ENCODE results near the gene TTYH3. TPM values are rescaled to one million over a fixed set of nuclear protein-coding genes. Genes with fewer than 3 reads are reported as not detected.

The TTYH3 gene
- total RNA-seq, 3 donors from 2014 or later (not counting 1 experiment from before 2014, with no cell fraction given) = 38.3 to 47.1 (median 42.4) TPM

- intact Hi-C loops (cut with micrococcal nuclease) = loop anchor here (1.0 to 2.0 kb wide), 2 partner anchors 13 to 146 kb away; partner anchors contain the start of gene GNA12
- H3K27me3 Mint-ChIP-seq (ENCODE audit: low read depth in 2 of 2) = peaks cover 15 to 17% of the 10 kb centered on the region in 2 donors
- no peaks in the 10 kb centered on the region for H3K36me3 Mint-ChIP-seq
- no peak for TF ChIP-seq CTCF (IDR thresholded peaks at IDR 0.05)
- peak; percentile 45 to 85 for DNase-seq
- WGBS (ENCODE audit: insufficient coverage) = 7% methylated on average over 17 of the region's 18 CpGs
- Histone ChIP-seq H3K9me3 (ENCODE audit: control insufficient read depth, insufficient read depth, low read length) (no peaks in the 10 kb centered on the region), H3K4me3 (ENCODE audit: low read length) (no peak overlapping the region), H3K27me3 (ENCODE audit: control insufficient read depth, insufficient read depth, low read length) (peaks cover 2% of the 10 kb centered on the region), H3K4me1 (ENCODE audit: control insufficient read depth, insufficient read depth, low read length) (peaks cover 29% of the 10 kb centered on the region), H3K27ac (ENCODE audit: low read length) (no peak overlapping the region), H3K36me3 (ENCODE audit: control insufficient read depth, insufficient read depth, low read length) (no peaks in the 10 kb centered on the region)
- ATAC-seq = peak; percentile 87 to 90 (median 88)
- peak overlapping the region; percentile 70 to 77 for H3K27ac Mint-ChIP-seq
- peak overlapping the region; percentile 80 for H3K4me3 Mint-ChIP-seq
- peaks cover 24 to 35% of the 10 kb centered on the region in 2 donors for H3K4me1 Mint-ChIP-seq
- H3K9me3 Mint-ChIP-seq = no peaks in the 10 kb centered on the region
Observed at GRCh38 chr7:2698581-2699288, 66.9 kb downstream of the TTYH3 start.

- Histone ChIP-seq H3K36me3 (ENCODE audit: control insufficient read depth, insufficient read depth, low read length) (no peaks in the 10 kb centered on the region), H3K4me1 (ENCODE audit: control insufficient read depth, insufficient read depth, low read length) (peaks cover 29% of the 10 kb centered on the region), H3K27me3 (ENCODE audit: control insufficient read depth, insufficient read depth, low read length) (peaks cover 2% of the 10 kb centered on the region), H3K9me3 (ENCODE audit: control insufficient read depth, insufficient read depth, low read length) (no peaks in the 10 kb centered on the region), H3K27ac (ENCODE audit: low read length) (no peak overlapping the region), H3K4me3 (ENCODE audit: low read length) (no peak overlapping the region)
- Mint-ChIP-seq H3K27me3 (ENCODE audit: low read depth in 2 of 2) (peaks cover 17 to 19% of the 10 kb centered on the region in 2 donors), H3K27ac (peak overlapping the region; percentile 70 to 77), H3K4me1 (peaks cover 24 to 35% of the 10 kb centered on the region in 2 donors), H3K9me3 (no peaks in the 10 kb centered on the region), H3K4me3 (peak overlapping the region; percentile 80), H3K36me3 (no peaks in the 10 kb centered on the region)
- ATAC-seq (no peak), DNase-seq (no peak)
- 23% methylated on average over 15 of the region's 15 CpGs for WGBS (ENCODE audit: insufficient coverage)
- no peak for TF ChIP-seq CTCF (IDR thresholded peaks at IDR 0.05)
- intact Hi-C loops (cut with micrococcal nuclease) = loop anchor here (1.0 to 2.0 kb wide), 2 partner anchors 12 to 146 kb away; partner anchors contain the start of gene GNA12
Observed at GRCh38 chr7:2699289-2699620, 67.5 kb downstream of the TTYH3 start.

GRCh38 chr7:2700141-2700850 lies 68.5 kb downstream of the TTYH3 start:
- no peaks in the 10 kb centered on the region for H3K9me3 Mint-ChIP-seq
- no peak overlapping the region for H3K27ac ChIP-seq (ENCODE audit: low read length)
- no peak for ATAC-seq
- WGBS (ENCODE audit: insufficient coverage) = 97% methylated on average over 40 of the region's 40 CpGs
- H3K27me3 ChIP-seq (ENCODE audit: control insufficient read depth, insufficient read depth, low read length) = peaks cover 2% of the 10 kb centered on the region
- no peaks in the 10 kb centered on the region for H3K36me3 ChIP-seq (ENCODE audit: control insufficient read depth, insufficient read depth, low read length)
- no peak for DNase-seq
- no peaks in the 10 kb centered on the region for H3K9me3 ChIP-seq (ENCODE audit: control insufficient read depth, insufficient read depth, low read length)
- H3K4me1 ChIP-seq (ENCODE audit: control insufficient read depth, insufficient read depth, low read length) = peaks cover 29% of the 10 kb centered on the region
- H3K4me3 Mint-ChIP-seq = peak overlapping the region; percentile 65
- intact Hi-C loops (cut with micrococcal nuclease) = no loop called here
- H3K27me3 Mint-ChIP-seq (ENCODE audit: low read depth in 2 of 2) = peaks cover 17 to 24% of the 10 kb centered on the region in 2 donors
- H3K4me3 ChIP-seq (ENCODE audit: low read length) = no peak overlapping the region
- no peak for TF ChIP-seq CTCF (IDR thresholded peaks at IDR 0.05)
- peak overlapping the region in 1 of 2 donors; percentile 77 for H3K27ac Mint-ChIP-seq
- H3K4me1 Mint-ChIP-seq = peaks cover 24 to 35% of the 10 kb centered on the region in 2 donors
- H3K36me3 Mint-ChIP-seq = no peaks in the 10 kb centered on the region
